ENCODE data around the gene NAA10. TPM values are rescaled to one million over a fixed set of nuclear protein-coding genes. Genes with fewer than 3 reads are reported as not detected.

Gene NAA10
- total RNA-seq, 1 experiment from 2014 or later, result 124 TPM

DNA sequence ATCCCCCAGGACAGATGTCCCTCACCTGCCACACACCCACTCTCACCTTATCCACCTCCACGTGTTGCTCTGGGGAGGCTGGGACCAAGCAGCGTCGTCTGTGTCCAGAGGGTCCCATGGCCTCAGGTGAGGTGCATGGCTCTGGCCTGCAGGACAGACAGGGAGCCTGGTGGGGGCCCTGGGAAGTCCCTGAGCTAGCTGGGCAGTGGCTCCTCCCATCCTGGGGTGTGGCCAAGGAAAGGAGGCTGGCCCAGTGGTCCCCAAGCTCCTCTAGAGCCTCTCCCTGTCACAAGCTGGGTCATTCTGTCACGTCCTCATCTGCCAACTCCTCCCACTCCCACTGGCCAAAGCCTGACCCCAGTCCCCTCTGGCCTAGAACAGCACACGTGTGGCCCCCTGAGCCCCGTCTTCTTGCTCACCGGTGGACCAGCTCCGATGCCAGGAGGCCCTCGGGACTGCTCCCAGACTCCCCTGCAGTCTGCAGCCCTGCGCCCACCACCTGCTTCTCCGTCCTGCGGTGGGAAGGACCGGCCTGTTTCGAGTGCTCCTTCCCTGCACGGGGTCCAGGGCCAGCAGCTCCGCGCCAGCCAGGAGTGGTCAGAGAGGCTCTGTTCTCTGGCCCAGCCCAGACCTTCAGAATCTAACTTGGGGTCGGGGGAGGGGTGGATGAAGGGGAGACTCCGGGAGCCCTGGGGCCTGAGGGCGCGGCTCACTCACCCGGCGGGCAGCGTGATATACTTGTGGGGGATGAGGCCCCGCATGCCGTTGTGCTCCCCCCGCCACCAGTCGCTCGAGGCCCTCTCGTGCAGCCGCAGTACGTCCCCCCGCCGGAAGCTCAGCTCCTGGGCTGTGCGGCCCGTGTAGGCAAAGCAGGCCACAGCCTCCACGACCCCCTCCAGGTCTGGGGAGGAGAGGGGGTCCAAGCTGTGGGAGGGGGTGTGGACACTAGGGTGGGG lies 25.5 kb downstream of the NAA10 start:
- ChIA-PET POLR2A (interaction anchor here (0.9 kb wide), 1 partner anchor 15 kb away, joined by 3 read pairs; no protein-coding TSS in a partner anchor), CTCF (interaction anchor here (0.5 kb wide), 1 partner anchor 587 kb away, joined by 4 read pairs; no protein-coding TSS in a partner anchor)

More for the DNA sequence above, 25.5 kb downstream of the NAA10 start:
- Histone ChIP-seq H3K27me3 (ENCODE audit: insufficient read depth, low read length) (no peaks in the 10 kb centered on the region), H3K4me1 (ENCODE audit: control insufficient read depth in 1 of 2, insufficient read depth in 2 of 2, low read length in 2 of 2) (peaks cover 0 to 2% of the 10 kb centered on the region in 2 experiments; a peak in 1 of 4 replicates), H3K9me3 (ENCODE audit: control insufficient read depth in 1 of 2, insufficient read depth in 1 of 2, low read depth in 1 of 2, low read length in 2 of 2) (no peaks in the 10 kb centered on the region), H2AFZ (ENCODE audit: low read depth, low read length, poor library complexity, severe bottlenecking) (no peak overlapping the region), H3K4me2 (ENCODE audit: low read length) (no peak overlapping the region), H3K9ac (ENCODE audit: low read length) (no peak overlapping the region), H3K36me3 (ENCODE audit: control insufficient read depth in 1 of 2, insufficient read depth in 2 of 2, low read length in 2 of 2) (no peaks in the 10 kb centered on the region), H3K79me2 (ENCODE audit: insufficient read depth, low read length) (no peaks in the 10 kb centered on the region), H3K4me3 (replicated peaks in 1 of 2; ENCODE audit: low read depth in 1 of 2, low read length in 2 of 2) (no peak overlapping the region), H4K20me1 (ENCODE audit: insufficient read depth) (no peaks in the 10 kb centered on the region), H3K9me2 (ENCODE audit: insufficient read depth) (no peaks in the 10 kb centered on the region), H3K27ac (ENCODE audit: low read depth, low read length) (no peak overlapping the region)
- peak; percentile 66 for ATAC-seq
- DNase-seq (ENCODE audit: low read depth, low spot score), result no peak
- intact Hi-C loops (cut with micrococcal nuclease), result no loop called here
- no TSS peak for BruUV-seq (replicated peaks)
- TF ChIP-seq YY1 (IDR thresholded peaks at IDR 0.05; ENCODE audit: extremely low read depth, insufficient replicate concordance, low read depth, low read length) (no peak), EZH2phosphoT487 (IDR thresholded peaks at IDR 0.05; ENCODE audit: borderline replicate concordance) (no peak), ELF1 (IDR thresholded peaks at IDR 0.05; ENCODE audit: borderline replicate concordance, low read depth) (no peak), POLR2AphosphoS5 (IDR thresholded peaks at IDR 0.05; ENCODE audit: low read depth, low read length) (no peak), FOSL1 (IDR thresholded peaks at IDR 0.05; ENCODE audit: low read depth) (no peak), EZH2 (IDR thresholded peaks at IDR 0.05) (no peak), SRF (IDR thresholded peaks at IDR 0.05; ENCODE audit: low read depth) (no peak), CEBPB (IDR thresholded peaks at IDR 0.05; ENCODE audit: low read depth) (no peak), POLR2A (IDR thresholded peaks at IDR 0.05; ENCODE audit: borderline replicate concordance, extremely low read depth, insufficient read depth, insufficient read length) (no peak), CBX3 (IDR thresholded peaks at IDR 0.05; ENCODE audit: low read depth) (no peak), TCF7L2 (IDR thresholded peaks at IDR 0.05; ENCODE audit: borderline replicate concordance, extremely low read depth, insufficient read depth, insufficient read length) (no peak), ZFX (IDR thresholded peaks at IDR 0.05) (no peak), SIN3A (IDR thresholded peaks at IDR 0.05; ENCODE audit: low read depth) (no peak)
- TF ChIP-seq, protein P1, sequence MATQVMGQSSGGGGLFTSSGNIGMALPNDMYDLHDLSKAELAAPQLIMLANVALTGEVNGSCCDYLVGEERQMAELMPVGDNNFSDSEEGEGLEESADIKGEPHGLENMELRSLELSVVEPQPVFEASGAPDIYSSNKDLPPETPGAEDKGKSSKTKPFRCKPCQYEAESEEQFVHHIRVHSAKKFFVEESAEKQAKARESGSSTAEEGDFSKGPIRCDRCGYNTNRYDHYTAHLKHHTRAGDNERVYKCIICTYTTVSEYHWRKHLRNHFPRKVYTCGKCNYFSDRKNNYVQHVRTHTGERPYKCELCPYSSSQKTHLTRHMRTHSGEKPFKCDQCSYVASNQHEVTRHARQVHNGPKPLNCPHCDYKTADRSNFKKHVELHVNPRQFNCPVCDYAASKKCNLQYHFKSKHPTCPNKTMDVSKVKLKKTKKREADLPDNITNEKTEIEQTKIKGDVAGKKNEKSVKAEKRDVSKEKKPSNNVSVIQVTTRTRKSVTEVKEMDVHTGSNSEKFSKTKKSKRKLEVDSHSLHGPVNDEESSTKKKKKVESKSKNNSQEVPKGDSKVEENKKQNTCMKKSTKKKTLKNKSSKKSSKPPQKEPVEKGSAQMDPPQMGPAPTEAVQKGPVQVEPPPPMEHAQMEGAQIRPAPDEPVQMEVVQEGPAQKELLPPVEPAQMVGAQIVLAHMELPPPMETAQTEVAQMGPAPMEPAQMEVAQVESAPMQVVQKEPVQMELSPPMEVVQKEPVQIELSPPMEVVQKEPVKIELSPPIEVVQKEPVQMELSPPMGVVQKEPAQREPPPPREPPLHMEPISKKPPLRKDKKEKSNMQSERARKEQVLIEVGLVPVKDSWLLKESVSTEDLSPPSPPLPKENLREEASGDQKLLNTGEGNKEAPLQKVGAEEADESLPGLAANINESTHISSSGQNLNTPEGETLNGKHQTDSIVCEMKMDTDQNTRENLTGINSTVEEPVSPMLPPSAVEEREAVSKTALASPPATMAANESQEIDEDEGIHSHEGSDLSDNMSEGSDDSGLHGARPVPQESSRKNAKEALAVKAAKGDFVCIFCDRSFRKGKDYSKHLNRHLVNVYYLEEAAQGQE (IDR thresholded peaks at IDR 0.05; ENCODE audit: low read depth), result no peak
- TF ChIP-seq, protein P2, sequence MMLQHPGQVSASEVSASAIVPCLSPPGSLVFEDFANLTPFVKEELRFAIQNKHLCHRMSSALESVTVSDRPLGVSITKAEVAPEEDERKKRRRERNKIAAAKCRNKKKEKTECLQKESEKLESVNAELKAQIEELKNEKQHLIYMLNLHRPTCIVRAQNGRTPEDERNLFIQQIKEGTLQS (IDR thresholded peaks at IDR 0.05), result no peak
- TF ChIP-seq, protein P3, sequence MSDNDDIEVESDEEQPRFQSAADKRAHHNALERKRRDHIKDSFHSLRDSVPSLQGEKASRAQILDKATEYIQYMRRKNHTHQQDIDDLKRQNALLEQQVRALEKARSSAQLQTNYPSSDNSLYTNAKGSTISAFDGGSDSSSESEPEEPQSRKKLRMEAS (IDR thresholded peaks at IDR 0.05), result no peak
- RAD21 ChIA-PET (ENCODE audit: low non-redundant PET in 1 of 2, low total read pairs in 2 of 2, uncharacterized antibody in 2 of 2, unreplicated experiment in 2 of 2), result no interaction called here
